Measurements from ENCODE around the gene HDAC9. TPM values are rescaled to one million over a fixed set of nuclear protein-coding genes. Genes with fewer than 3 reads are reported as not detected.

The HDAC9 gene
- total RNA-seq, 2 experiments from 2014 or later = 0.55 to 0.65 TPM

DNA sequence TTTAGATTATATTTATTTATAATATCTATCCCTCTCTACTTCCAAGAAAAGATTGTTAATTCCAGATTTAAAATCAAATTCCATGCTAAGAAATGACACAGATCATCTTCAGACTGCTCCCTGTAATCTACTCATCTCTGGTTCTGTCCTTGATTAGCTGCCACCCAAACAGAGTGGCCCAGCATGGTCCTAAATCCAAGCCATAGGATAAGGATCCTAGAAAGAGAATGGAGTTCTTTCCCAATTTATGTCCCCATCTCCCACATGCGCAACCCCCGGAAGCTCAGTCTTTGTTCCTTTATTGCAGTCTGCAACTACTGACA is 23.4 kb upstream of the HDAC9 start:
- POLR2A ChIA-PET = no interaction called here
- Mint-ChIP-seq H3K27ac (no peak overlapping the region), H3K4me1 (no peaks in the 10 kb centered on the region), H3K36me3 (ENCODE audit: low read depth) (no peaks in the 10 kb centered on the region), H3K4me3 (no peak overlapping the region), H3K9me3 (no peaks in the 10 kb centered on the region), H3K27me3 (no peaks in the 10 kb centered on the region)
- no peak for DNase-seq
- CTCF ChIA-PET = interaction anchor here (0.5 kb wide), 1 partner anchor 100 kb away, joined by 3 read pairs; no protein-coding TSS in a partner anchor

DNA sequence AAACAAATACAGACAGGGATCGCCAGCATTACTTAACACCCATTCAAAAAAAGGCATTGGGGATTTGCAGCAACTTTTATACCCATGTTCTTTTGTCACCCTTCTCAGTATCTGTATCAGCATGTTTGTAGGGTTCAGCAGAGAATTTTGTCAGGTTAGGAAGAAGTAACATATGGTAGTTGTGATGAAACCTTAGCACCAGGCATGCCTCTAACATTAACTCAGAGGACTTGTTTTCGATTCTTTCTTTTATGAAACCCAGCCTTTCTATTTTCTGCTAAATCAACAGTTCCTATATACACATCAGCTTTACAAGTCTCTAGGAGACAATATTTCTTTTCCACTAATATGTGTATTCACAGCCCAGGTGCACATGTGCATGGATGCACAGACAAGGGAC is 22.4 kb upstream of the HDAC9 start:
- Mint-ChIP-seq H3K27ac (no peak overlapping the region), H3K9me3 (no peaks in the 10 kb centered on the region), H3K27me3 (no peaks in the 10 kb centered on the region), H3K4me3 (no peak overlapping the region), H3K36me3 (ENCODE audit: low read depth) (no peaks in the 10 kb centered on the region), H3K4me1 (no peaks in the 10 kb centered on the region)
- POLR2A ChIA-PET = no interaction called here
- DNase-seq = no peak
- CTCF ChIA-PET = no interaction called here

DNA sequence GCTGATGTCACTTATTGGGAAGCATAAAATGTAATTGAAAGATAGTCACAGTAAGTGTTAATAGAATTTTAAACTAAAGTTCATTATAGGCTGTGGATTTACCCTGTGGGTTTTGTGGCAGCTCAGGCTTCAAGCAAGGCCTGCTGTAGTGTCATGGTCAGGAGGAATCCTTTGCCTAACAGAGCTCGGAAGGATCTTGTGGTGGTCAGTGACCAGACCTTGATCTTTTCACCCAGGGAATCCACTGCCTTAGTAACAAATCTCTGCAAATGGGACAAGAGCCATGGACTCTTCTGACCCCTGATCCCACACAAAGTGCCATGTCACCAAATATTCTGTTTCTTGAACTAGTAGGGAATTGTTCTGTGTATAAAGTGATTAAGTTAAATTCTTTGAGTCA is 20.6 kb upstream of the HDAC9 start:
- Mint-ChIP-seq H3K4me3 (no peak overlapping the region), H3K27me3 (no peaks in the 10 kb centered on the region), H3K36me3 (ENCODE audit: low read depth) (no peaks in the 10 kb centered on the region), H3K27ac (no peak overlapping the region), H3K9me3 (no peaks in the 10 kb centered on the region), H3K4me1 (no peaks in the 10 kb centered on the region)
- DNase-seq = no peak
- POLR2A ChIA-PET = no interaction called here
- CTCF ChIA-PET = no interaction called here

DNA sequence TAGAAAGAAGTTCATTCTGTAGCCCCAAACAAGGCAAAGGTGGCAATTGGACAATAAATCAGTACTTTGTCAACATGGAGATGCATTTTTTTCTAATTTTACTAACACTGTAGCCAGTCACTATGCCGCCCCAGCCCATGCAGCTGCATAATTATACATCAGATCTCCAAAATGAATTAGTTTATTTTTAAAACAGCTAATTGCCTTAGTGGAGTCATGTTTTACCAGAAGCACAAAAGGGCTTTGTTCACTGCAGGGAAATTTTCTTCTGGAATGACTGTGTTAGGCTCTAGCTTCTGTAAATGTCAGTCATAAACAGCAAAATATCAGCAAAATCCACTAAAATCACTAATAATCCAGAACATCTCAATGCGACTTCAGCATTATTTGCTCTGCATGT is 20.1 kb upstream of the HDAC9 start:
- DNase-seq = no peak
- Mint-ChIP-seq H3K4me3 (no peak overlapping the region), H3K4me1 (no peaks in the 10 kb centered on the region), H3K36me3 (ENCODE audit: low read depth) (no peaks in the 10 kb centered on the region), H3K27ac (no peak overlapping the region), H3K27me3 (no peaks in the 10 kb centered on the region), H3K9me3 (no peaks in the 10 kb centered on the region)
- ChIA-PET CTCF (no interaction called here), POLR2A (no interaction called here)

GRCh38 chr7:18481776-18482175 is 13.8 kb upstream of the HDAC9 start:
- Mint-ChIP-seq H3K9me3 (no peaks in the 10 kb centered on the region), H3K36me3 (ENCODE audit: low read depth) (no peaks in the 10 kb centered on the region), H3K27me3 (peaks cover under 1% of the 10 kb centered on the region), H3K4me1 (no peaks in the 10 kb centered on the region), H3K4me3 (no peak overlapping the region), H3K27ac (no peak overlapping the region)
- ChIA-PET CTCF (no interaction called here), POLR2A (no interaction called here)
- no peak for DNase-seq

DNA sequence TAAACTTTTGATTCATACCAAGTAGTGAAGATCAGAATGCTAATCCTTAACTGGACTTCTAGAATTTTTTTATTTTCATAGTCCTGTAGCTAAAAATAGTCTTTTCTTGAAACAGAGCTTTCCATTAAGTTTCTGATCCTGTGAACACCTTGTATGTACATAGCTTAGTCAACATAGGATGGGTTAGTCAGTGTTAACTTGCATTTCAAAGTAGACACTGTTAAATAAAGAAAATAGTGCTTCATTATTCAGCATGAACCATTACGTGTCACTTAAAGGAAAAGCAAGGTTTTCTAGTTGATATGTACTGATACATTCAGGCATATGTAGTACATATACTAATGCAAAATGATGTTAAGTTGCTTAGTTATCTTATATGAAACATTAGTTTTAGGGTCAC is 7.5 kb upstream of the HDAC9 start:
- DNase-seq = no peak
- Mint-ChIP-seq H3K4me3 (no peak overlapping the region), H3K27me3 (peaks cover 2% of the 10 kb centered on the region), H3K4me1 (no peaks in the 10 kb centered on the region), H3K27ac (no peak overlapping the region), H3K36me3 (ENCODE audit: low read depth) (no peaks in the 10 kb centered on the region), H3K9me3 (no peaks in the 10 kb centered on the region)
- ChIA-PET CTCF (no interaction called here), POLR2A (no interaction called here)

- H3K4me3 Mint-ChIP-seq = no peak overlapping the region
- H3K9me3 Mint-ChIP-seq = no peaks in the 10 kb centered on the region
- no peak overlapping the region for H3K27ac Mint-ChIP-seq
- H3K27me3 Mint-ChIP-seq = peaks cover 2% of the 10 kb centered on the region
- POLR2A ChIA-PET = no interaction called here
- DNase-seq = no peak
- CTCF ChIA-PET = no interaction called here
- H3K4me1 Mint-ChIP-seq = no peaks in the 10 kb centered on the region
- H3K36me3 Mint-ChIP-seq (ENCODE audit: low read depth) = no peaks in the 10 kb centered on the region
Measured at GRCh38 chr7:18489624-18490023, 5.9 kb upstream of the HDAC9 start.

DNA sequence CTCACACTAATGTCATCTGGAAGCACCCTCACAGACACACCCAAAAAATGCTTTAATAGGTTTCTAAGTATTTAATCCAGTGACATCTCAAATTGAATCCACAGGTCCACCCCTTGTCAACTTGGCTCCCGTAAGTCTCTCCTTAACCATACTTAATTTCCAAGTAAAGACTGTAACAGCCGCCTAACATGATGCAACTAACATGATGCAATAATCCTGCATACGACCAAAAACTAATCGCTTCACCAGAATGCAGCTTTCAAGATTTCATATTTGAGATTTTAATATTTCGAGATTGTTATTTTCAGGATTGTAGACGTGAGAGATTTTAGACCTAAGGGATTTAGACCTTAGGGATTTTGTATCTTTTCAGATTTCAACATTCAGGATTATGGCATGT is 3.7 kb upstream of the HDAC9 start:
- ChIA-PET POLR2A (no interaction called here), CTCF (no interaction called here)
- H3K9me3 Mint-ChIP-seq = no peaks in the 10 kb centered on the region
- H3K27ac Mint-ChIP-seq = no peak overlapping the region
- peaks cover 1% of the 10 kb centered on the region for H3K27me3 Mint-ChIP-seq
- H3K4me1 Mint-ChIP-seq = no peaks in the 10 kb centered on the region
- no peak for DNase-seq
- H3K4me3 Mint-ChIP-seq = no peak overlapping the region
- H3K36me3 Mint-ChIP-seq (ENCODE audit: low read depth) = no peaks in the 10 kb centered on the region

DNA sequence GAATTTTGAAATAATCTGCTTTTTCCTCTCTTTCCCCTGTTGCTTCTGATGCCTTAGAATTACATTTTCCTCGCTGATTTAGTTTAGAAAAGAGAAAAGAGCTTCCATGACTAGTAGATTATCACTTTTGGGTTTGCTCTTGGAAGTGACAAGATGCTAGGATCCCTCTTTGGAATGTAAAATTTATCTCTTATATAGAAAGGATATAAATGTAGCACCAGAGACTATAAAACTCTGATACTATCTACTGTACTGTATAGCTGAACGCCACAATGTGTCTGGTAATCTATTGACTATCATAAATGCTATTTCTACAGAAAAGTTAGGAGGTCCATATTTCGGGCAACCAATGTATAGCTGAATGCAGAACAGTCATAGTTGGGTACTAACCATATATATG is 1.1 kb upstream of the HDAC9 start:
- H3K36me3 Mint-ChIP-seq (ENCODE audit: low read depth) = no peaks in the 10 kb centered on the region
- ChIA-PET CTCF (interaction anchor here (0.5 kb wide), 1 partner anchor 523 kb away, joined by 3 read pairs; no protein-coding TSS in a partner anchor), POLR2A (no interaction called here)
- no peaks in the 10 kb centered on the region for H3K4me1 Mint-ChIP-seq
- no peaks in the 10 kb centered on the region for H3K9me3 Mint-ChIP-seq
- no peak overlapping the region for H3K27ac Mint-ChIP-seq
- no peak for DNase-seq
- peaks cover 1% of the 10 kb centered on the region for H3K27me3 Mint-ChIP-seq
- H3K4me3 Mint-ChIP-seq = no peak overlapping the region

- ChIA-PET CTCF (interaction anchor here (0.5 kb wide), 1 partner anchor 524 kb away, joined by 3 read pairs; no protein-coding TSS in a partner anchor), POLR2A (no interaction called here)
- no peak overlapping the region for H3K4me3 Mint-ChIP-seq
- H3K4me1 Mint-ChIP-seq = no peaks in the 10 kb centered on the region
- no peaks in the 10 kb centered on the region for H3K9me3 Mint-ChIP-seq
- no peak for DNase-seq
- no peaks in the 10 kb centered on the region for H3K36me3 Mint-ChIP-seq (ENCODE audit: low read depth)
- H3K27me3 Mint-ChIP-seq = peaks cover 1% of the 10 kb centered on the region
- no peak overlapping the region for H3K27ac Mint-ChIP-seq
Measured at GRCh38 chr7:18494821-18495408, 634 bp upstream of the HDAC9 start.

- Mint-ChIP-seq H3K9me3 (no peaks in the 10 kb centered on the region), H3K4me3 (no peak overlapping the region), H3K36me3 (ENCODE audit: low read depth) (no peaks in the 10 kb centered on the region), H3K27ac (no peak overlapping the region), H3K4me1 (no peaks in the 10 kb centered on the region), H3K27me3 (peaks cover 1% of the 10 kb centered on the region)
- ChIA-PET POLR2A (no interaction called here), CTCF (no interaction called here)
- no peak for DNase-seq
Measured at GRCh38 chr7:18496341-18496700, 772 bp downstream of the HDAC9 start.

DNA sequence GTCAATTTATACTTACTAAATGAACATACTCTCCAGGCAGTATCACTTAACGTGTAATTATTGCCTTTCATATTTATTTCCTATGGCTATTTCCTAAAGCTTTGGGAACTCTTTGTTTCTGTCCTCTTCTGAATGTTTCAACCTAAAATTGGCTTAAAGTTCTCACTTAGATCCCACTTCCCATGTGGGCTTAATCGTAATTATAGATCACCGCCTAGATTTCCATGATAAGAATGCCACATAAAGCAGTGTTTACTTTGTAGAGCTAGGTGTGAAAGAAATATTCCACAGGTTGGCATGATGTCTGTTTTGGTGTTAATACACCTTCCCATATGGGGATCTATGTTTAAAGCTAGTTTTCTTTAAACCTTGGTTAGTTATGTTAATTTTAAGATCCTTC is 1.5 kb downstream of the HDAC9 start:
- Mint-ChIP-seq H3K4me1 (no peaks in the 10 kb centered on the region), H3K27ac (no peak overlapping the region), H3K27me3 (peaks cover 1% of the 10 kb centered on the region), H3K36me3 (ENCODE audit: low read depth) (no peaks in the 10 kb centered on the region), H3K9me3 (no peaks in the 10 kb centered on the region), H3K4me3 (no peak overlapping the region)
- POLR2A ChIA-PET = no interaction called here
- CTCF ChIA-PET = no interaction called here
- DNase-seq = no peak

GRCh38 chr7:18497800-18498199 is 2.3 kb downstream of the HDAC9 start:
- Mint-ChIP-seq H3K27me3 (peaks cover 1% of the 10 kb centered on the region), H3K4me1 (no peaks in the 10 kb centered on the region), H3K9me3 (no peaks in the 10 kb centered on the region), H3K36me3 (ENCODE audit: low read depth) (no peaks in the 10 kb centered on the region), H3K4me3 (no peak overlapping the region), H3K27ac (no peak overlapping the region)
- ChIA-PET CTCF (no interaction called here), POLR2A (no interaction called here)
- no peak for DNase-seq

GRCh38 chr7:18498341-18498740 is 2.8 kb downstream of the HDAC9 start:
- Mint-ChIP-seq H3K9me3 (no peaks in the 10 kb centered on the region), H3K4me1 (no peaks in the 10 kb centered on the region), H3K27ac (no peak overlapping the region), H3K36me3 (ENCODE audit: low read depth) (no peaks in the 10 kb centered on the region), H3K27me3 (peaks cover 1% of the 10 kb centered on the region), H3K4me3 (no peak overlapping the region)
- no peak for DNase-seq
- ChIA-PET POLR2A (no interaction called here), CTCF (no interaction called here)
